Transverse colon (tissue), 4 donors: Measurements from ENCODE around the gene CALB2.

Experiments used
- EP300 ChIP-seq: sonication (generic); formaldehyde crosslinking; IDR thresholded peaks from one replicate; pipeline ENCODE4 v1.6.1; 2017; ENCODE audit warnings: antibody characterized with exemption, low read depth
- POLR2A ChIP-seq: fragments of 450-650 bp; IDR thresholded peaks from one replicate; pipeline ENCODE4 v1.6.1; 2016; ENCODE audit warnings: antibody characterized with exemption, mild to moderate bottlenecking, moderate library complexity
- POLR2AphosphoS5 ChIP-seq, 3 donors: sonication (generic); formaldehyde crosslinking; IDR thresholded peaks; one replicate each; pipeline ENCODE4 v1.6.1; 2016; ENCODE audit warnings: antibody characterized with exemption in 3 of 3
- TF ChIP-seq, protein P1 (sequence below), 5 experiments: fragments of 200-600 bp in 3 of 5; fragments of 450-650 bp in 2 of 5; sonication (generic) in 3 of 5; IDR thresholded peaks; 1 replicate in 2 of 5; 2 replicates in 3 of 5; pipeline ENCODE4 v1.5.1; 2016 to 2017; ENCODE audit warnings: antibody characterized with exemption in 5 of 5, inconsistent platforms in 3 of 5, mild to moderate bottlenecking in 2 of 5, moderate library complexity in 1 of 5

DNA sequence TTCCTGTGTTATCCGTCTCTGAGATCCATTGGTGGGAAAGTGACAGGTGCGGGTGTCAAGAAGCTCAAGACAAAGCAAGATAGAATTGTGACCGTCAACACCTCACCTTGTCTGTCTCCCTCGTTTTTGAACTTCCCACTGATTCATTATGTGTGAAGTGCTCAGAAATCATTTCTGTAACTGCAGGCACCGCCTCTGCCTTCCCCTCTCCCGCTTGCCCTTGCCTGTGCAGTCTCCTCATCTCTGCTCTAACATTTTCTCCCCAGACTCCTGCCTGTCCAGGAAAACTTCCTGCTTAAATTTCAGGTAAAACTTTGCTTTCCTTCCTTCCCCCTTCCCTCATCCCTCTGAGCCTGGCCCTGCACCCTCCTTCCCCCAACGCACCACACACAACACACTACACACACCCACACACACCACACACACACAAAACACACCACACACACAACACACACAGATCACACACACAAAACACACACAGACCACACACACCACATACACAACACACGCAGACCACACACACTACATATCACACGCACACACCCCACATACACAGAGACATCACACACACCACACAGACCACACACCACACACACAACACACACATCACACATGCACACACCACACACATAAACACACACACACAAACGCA lies 25.7 kb downstream of the CALB2 start:
- no peak for TF ChIP-seq POLR2AphosphoS5 (IDR thresholded peaks at IDR 0.05)
- TF ChIP-seq, protein P1, sequence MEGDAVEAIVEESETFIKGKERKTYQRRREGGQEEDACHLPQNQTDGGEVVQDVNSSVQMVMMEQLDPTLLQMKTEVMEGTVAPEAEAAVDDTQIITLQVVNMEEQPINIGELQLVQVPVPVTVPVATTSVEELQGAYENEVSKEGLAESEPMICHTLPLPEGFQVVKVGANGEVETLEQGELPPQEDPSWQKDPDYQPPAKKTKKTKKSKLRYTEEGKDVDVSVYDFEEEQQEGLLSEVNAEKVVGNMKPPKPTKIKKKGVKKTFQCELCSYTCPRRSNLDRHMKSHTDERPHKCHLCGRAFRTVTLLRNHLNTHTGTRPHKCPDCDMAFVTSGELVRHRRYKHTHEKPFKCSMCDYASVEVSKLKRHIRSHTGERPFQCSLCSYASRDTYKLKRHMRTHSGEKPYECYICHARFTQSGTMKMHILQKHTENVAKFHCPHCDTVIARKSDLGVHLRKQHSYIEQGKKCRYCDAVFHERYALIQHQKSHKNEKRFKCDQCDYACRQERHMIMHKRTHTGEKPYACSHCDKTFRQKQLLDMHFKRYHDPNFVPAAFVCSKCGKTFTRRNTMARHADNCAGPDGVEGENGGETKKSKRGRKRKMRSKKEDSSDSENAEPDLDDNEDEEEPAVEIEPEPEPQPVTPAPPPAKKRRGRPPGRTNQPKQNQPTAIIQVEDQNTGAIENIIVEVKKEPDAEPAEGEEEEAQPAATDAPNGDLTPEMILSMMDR (IDR thresholded peaks at IDR 0.05): no peak
- no peak for TF ChIP-seq POLR2A
- no peak for TF ChIP-seq EP300
